Measurements from ENCODE around the gene ZDHHC21. TPM values are rescaled to one million over a fixed set of nuclear protein-coding genes. Genes with fewer than 3 reads are reported as not detected.

Gene ZDHHC21
- total RNA-seq, 1 donor, result 10.1 TPM

DNA sequence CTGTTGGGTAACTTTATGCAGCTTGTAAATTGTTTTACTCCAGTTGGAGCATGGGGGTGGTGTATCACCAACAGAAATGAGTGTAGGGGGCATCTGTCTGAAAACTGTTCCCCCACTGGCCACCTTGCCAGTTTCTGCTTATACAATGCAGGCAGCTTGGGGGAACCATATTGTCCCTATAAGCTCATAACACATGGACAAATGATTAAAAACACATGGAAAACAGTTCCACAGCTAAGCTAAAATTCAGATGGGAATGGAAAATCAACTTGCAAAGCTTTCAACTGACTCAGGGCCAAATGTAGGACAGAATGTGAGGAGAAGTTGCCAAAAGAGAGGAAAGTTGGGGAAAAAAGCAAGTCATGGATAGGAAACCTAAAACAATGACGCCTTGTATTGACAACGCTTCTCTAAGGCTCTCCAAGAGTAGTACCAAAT, 37.2 kb upstream of the ZDHHC21 start:
- H3K4me1 ChIP-seq (ENCODE audit: insufficient read depth, low read length), result no peaks in the 10 kb centered on the region
- H3K9me3 ChIP-seq (ENCODE audit: low read depth, low read length), result no peaks in the 10 kb centered on the region
- no peaks in the 10 kb centered on the region for H3K36me3 ChIP-seq (ENCODE audit: insufficient read depth, low read length)
- no peak overlapping the region for H3K27ac ChIP-seq (ENCODE audit: low read depth, low read length)
- no peaks in the 10 kb centered on the region for H3K79me2 ChIP-seq (ENCODE audit: insufficient read depth, low read length)
- DNase-seq (ENCODE audit: insufficient read length, low spot score, missing footprints), result no peak
- no peaks in the 10 kb centered on the region for H4K20me1 ChIP-seq (ENCODE audit: insufficient read depth, low read length)
- H2AFZ ChIP-seq (ENCODE audit: low read length), result no peak overlapping the region
- H3K4me2 ChIP-seq (ENCODE audit: insufficient read depth, low read length), result no peak overlapping the region
- TF ChIP-seq, protein P1, sequence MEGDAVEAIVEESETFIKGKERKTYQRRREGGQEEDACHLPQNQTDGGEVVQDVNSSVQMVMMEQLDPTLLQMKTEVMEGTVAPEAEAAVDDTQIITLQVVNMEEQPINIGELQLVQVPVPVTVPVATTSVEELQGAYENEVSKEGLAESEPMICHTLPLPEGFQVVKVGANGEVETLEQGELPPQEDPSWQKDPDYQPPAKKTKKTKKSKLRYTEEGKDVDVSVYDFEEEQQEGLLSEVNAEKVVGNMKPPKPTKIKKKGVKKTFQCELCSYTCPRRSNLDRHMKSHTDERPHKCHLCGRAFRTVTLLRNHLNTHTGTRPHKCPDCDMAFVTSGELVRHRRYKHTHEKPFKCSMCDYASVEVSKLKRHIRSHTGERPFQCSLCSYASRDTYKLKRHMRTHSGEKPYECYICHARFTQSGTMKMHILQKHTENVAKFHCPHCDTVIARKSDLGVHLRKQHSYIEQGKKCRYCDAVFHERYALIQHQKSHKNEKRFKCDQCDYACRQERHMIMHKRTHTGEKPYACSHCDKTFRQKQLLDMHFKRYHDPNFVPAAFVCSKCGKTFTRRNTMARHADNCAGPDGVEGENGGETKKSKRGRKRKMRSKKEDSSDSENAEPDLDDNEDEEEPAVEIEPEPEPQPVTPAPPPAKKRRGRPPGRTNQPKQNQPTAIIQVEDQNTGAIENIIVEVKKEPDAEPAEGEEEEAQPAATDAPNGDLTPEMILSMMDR (IDR thresholded peaks at IDR 0.05; ENCODE audit: extremely low read depth, low read depth, low read length), result no peak
- H3K4me3 ChIP-seq (ENCODE audit: insufficient read depth, low read length), result no peak overlapping the region
- H3K27me3 ChIP-seq (ENCODE audit: insufficient read depth, low read length), result peaks cover 3% of the 10 kb centered on the region

DNA sequence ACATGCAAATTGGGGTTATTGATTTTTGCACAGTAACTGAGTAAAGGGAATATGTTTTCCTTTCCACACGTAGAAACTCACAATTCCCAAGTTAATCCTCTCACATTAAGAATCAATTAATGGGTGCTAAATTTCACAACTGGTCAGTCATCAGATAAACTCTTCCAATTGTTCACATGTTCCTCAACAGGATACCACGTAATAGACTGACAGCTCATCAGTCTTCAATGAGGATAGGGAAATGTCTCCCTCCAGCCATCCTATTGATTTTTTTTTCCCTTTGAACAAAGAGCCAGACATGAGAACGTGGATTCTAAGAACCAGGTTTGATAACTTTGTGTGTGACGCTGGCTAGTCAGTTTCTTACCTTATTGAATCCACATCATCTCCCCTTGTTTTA, 30.1 kb upstream of the ZDHHC21 start:
- H4K20me1 ChIP-seq (ENCODE audit: insufficient read depth, low read length), result no peaks in the 10 kb centered on the region
- no peak overlapping the region for H3K4me3 ChIP-seq (ENCODE audit: insufficient read depth, low read length)
- no peak overlapping the region for H3K4me2 ChIP-seq (ENCODE audit: insufficient read depth, low read length)
- no peak overlapping the region for H2AFZ ChIP-seq (ENCODE audit: low read length)
- H3K4me1 ChIP-seq (ENCODE audit: insufficient read depth, low read length), result no peaks in the 10 kb centered on the region
- H3K79me2 ChIP-seq (ENCODE audit: insufficient read depth, low read length), result no peaks in the 10 kb centered on the region
- peaks cover 6% of the 10 kb centered on the region for H3K27me3 ChIP-seq (ENCODE audit: insufficient read depth, low read length)
- DNase-seq (ENCODE audit: insufficient read length, low spot score, missing footprints), result no peak
- H3K36me3 ChIP-seq (ENCODE audit: insufficient read depth, low read length), result no peaks in the 10 kb centered on the region
- TF ChIP-seq, protein P1 (IDR thresholded peaks at IDR 0.05; ENCODE audit: extremely low read depth, low read depth, low read length), result no peak
- no peaks in the 10 kb centered on the region for H3K9me3 ChIP-seq (ENCODE audit: low read depth, low read length)
- H3K27ac ChIP-seq (ENCODE audit: low read depth, low read length), result no peak overlapping the region

DNA sequence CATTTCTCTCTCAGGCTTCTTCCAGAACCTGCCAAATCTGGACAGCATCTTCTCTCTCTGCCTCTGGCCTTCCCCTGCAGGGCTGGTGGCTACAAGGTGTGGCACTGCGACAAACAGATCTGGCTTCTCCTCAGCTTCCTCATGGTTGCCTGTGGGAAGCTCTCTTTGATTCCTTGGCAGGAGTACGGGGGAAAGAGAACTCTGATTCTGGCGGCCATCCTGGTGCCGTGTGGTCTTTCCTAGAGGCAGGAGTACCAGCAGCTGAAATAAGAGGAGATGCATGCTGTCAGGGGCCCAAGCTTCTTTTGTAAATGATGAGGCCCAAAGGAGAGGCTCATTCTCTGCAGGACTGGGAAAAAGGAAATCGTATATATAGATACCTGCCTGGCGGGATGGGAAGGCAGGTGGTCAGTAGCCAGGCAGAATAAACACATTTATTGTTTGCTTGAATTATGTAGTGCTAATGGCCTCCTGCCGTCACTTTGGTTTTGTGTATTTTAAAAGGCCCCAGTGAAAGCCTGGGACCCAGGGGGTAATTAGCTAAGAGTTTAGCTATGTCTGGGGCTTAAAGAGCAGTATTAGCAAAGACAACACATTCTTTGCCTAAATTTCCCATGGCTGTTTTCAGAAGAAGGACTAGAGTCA, 29.3 kb upstream of the ZDHHC21 start, which contains the start of gene CER1:
Gene CER1 (minus strand): TSS at position 343 of the 645 bp plus-strand sequence. CDS start 61 bp downstream, at position 282.
- no peaks in the 10 kb centered on the region for H3K79me2 ChIP-seq (ENCODE audit: insufficient read depth, low read length)
- H3K9me3 ChIP-seq (ENCODE audit: low read depth, low read length), result no peaks in the 10 kb centered on the region
- no peaks in the 10 kb centered on the region for H4K20me1 ChIP-seq (ENCODE audit: insufficient read depth, low read length)
- H3K4me3 ChIP-seq (ENCODE audit: insufficient read depth, low read length), result no peak within 1 kb of the TSS
- no peak within 1 kb of the TSS for H2AFZ ChIP-seq (ENCODE audit: low read length)
- TF ChIP-seq, protein P1 (IDR thresholded peaks at IDR 0.05; ENCODE audit: extremely low read depth, low read depth, low read length), result no peak
- H3K27me3 ChIP-seq (ENCODE audit: insufficient read depth, low read length), result peaks cover 6% of the 10 kb centered on the region
- no peaks in the 10 kb centered on the region for H3K36me3 ChIP-seq (ENCODE audit: insufficient read depth, low read length)
- no peak within 1 kb of the TSS for H3K27ac ChIP-seq (ENCODE audit: low read depth, low read length)
- DNase-seq (ENCODE audit: insufficient read length, low spot score, missing footprints), result no peak
- H3K4me2 ChIP-seq (ENCODE audit: insufficient read depth, low read length), result no peak within 1 kb of the TSS
- H3K4me1 ChIP-seq (ENCODE audit: insufficient read depth, low read length), result no peaks in the 10 kb centered on the region

DNA sequence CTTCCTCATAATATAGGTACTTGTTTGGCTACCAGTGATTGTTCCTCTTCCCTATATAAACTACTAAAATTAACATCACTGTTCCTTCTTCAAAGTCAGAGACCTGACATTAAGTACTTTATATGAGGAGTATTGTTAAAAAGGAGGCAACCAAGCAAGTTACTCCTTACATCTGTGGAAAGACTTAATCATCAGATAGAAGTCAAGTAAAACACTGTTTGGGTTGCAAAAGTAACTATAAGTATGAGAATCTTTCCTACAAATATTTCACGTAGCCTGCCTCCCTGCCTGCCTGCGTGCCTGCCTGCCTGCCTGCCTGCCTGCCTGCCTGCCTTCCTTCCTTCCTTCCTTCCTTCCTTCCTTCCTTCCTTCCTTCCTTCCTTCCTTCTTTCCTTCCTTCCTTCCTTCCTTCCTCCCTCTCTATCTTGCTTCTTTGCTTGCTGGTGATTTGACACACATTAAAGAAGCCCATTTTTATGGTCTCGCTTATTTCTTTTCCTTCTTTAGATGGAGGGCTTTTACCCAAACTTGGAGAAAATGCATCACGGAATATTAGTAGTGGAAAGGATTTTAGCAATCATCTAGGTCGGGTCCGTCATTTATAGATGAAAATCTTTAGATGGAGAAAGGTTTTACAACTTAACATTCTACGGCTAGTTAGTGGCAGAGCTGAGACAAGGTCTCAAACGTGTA, 26.1 kb upstream of the ZDHHC21 start:
- Histone ChIP-seq H3K4me2 (ENCODE audit: insufficient read depth, low read length) (no peak overlapping the region), H3K27me3 (ENCODE audit: insufficient read depth, low read length) (peaks cover 6% of the 10 kb centered on the region), H3K79me2 (ENCODE audit: insufficient read depth, low read length) (no peaks in the 10 kb centered on the region), H3K4me3 (ENCODE audit: insufficient read depth, low read length) (no peak overlapping the region), H4K20me1 (ENCODE audit: insufficient read depth, low read length) (no peaks in the 10 kb centered on the region), H3K4me1 (ENCODE audit: insufficient read depth, low read length) (no peaks in the 10 kb centered on the region), H2AFZ (ENCODE audit: low read length) (no peak overlapping the region), H3K9me3 (ENCODE audit: low read depth, low read length) (no peaks in the 10 kb centered on the region), H3K27ac (ENCODE audit: low read depth, low read length) (no peak overlapping the region), H3K36me3 (ENCODE audit: insufficient read depth, low read length) (no peaks in the 10 kb centered on the region)
- TF ChIP-seq, protein P1 (IDR thresholded peaks at IDR 0.05; ENCODE audit: extremely low read depth, low read depth, low read length), result no peak
- DNase-seq (ENCODE audit: insufficient read length, low spot score, missing footprints), result no peak
